CD4-positive, alpha-beta T cell treated with Interleukin-15 for 4 hours (primary cell): ENCODE measurements around the gene ATP9B.
"Not testable (repeated sequence)": the region's sequence is repeated elsewhere in the genome, so short reads cannot be mapped to it uniquely, and the experiment has no call there.

ENCODE experiments used
- DNase-seq: peaks from one replicate; pipeline ENCODE4 v3.0.0-alpha.2; 2020; ENCODE audit warnings: low spot score

Gene ATP9B

DNA sequence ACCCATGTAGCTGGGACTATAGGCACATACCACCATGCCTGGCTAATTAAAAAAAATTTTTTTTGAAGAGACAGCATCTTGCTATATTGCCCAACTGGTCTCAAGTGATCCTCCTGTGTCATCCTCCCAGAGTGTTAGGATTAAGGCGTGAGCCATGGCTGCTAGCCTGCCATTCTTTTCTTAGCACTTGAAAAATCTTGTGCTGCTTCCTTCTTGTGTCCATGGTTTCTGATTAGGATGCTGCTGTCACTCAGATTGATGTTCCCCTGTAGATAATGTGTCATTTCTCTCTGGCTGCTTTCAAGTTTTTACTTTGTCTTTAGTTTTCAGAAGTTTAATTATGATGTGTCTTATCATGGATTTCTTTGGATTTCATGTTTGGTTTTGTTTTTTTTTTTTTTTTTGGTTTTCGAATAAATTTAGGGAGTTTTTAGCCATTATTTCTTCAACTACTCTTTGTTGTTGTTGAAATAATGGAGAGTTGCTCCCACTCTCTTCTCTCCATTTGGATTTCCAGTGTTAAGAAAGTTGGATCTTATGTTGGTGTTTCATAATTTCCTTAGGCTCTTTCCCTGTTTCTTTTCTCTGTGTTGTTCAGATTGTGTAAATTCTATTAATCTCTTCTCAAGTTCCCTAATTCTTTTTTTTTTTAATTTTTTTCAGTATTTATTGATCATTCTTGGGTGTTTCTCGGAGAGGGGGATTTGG is 2.5 kb downstream of the ATP9B start:
- DNase-seq: no peak

DNA sequence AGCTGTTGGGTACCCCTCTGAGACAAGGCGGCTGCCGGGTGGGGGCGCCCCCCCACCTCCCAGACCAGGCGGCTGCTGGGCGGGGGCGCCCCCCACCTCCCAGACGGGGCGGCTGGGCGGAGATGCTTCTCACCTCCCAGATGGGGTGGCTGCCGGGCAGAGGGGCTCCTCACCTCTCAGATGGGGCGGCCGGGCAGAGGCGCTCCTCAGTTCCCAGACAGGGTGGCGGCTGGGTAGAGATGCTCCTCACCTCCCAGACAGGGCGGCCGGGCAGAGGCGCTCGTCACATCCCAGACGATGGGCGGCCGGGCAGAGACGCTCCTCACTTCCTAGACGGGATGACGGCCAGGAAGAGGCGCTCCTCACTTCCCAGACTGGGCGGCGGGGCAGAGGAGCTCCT is 3.5 kb downstream of the ATP9B start:
- DNase-seq: not testable (repeated sequence)

DNA sequence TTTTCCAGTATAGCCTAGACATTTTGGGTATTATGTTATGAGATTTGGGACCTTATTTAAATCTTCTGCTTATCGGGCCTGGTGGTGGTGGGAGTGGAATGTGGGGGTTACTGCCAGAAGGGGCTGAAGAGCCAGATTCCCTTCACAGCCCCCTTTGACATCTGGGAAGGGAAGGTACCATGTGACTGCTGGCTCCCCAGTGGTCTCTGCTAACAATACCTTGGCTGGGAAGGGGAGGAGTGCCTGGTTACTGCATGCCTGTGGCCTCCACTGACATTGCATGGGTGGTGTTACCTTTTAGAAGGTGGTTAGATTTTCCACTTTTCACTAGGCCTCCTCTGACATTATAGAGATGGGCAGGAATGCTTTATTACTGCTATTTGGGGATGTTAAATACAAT is 8.0 kb downstream of the ATP9B start:
- DNase-seq: no peak

DNA sequence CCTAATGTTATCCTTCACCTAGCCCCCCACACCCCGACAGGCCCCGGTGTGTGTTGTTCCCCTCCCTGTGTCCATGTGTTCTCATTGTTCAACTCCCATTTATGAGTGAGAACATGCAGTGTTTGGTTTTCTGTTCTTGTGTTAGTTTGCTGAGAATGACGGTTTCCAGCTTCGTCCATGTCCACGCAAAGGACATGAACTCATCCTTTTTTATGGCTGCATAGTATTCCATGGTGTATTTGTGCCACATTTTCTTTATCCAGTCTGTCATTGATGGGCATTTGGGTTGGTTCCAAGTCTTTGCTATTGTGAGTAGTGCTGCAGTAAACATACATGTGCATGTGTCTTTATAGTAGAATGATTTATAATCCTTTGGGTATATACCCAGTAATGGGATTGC is 9.6 kb downstream of the ATP9B start:
- DNase-seq: not testable (repeated sequence)

DNA sequence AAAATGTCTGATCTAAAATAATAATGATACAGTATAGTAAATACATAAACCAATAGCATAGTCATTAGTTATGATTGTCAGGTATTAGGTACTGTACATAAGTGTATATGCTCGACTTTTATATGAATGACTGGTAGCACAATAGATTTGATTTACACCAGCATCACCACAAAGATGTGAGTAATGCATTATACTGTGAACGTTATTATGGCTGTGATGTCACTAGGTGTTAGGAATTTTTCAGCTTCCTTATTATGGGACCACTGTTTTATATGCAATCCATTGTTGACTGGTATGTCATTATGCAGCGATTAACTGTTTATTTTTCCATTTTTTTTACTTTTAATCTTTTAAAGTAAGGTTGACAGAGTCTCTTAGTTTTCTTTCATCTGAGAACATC is 23.7 kb downstream of the ATP9B start:
- no peak for DNase-seq

DNA sequence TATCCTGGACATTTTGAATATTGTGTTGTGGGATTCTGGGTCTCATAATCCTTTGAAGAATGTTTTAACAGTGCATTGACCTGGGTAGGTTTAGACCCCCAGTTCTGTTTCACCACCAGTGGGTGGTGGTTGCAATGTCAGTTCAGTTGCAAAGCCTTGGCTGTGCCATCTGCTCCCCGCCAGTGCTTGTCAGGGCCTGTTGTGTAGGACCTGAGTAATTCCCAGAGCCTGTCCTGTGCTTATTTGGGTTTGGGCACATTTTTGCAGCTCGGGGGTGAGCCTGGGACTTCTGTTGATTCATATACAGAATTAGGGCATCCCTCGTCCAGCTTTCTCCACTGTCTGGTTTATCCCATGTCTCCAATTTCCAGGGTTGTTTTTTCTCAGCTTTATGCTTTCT is 24.8 kb downstream of the ATP9B start:
- no peak for DNase-seq

DNA sequence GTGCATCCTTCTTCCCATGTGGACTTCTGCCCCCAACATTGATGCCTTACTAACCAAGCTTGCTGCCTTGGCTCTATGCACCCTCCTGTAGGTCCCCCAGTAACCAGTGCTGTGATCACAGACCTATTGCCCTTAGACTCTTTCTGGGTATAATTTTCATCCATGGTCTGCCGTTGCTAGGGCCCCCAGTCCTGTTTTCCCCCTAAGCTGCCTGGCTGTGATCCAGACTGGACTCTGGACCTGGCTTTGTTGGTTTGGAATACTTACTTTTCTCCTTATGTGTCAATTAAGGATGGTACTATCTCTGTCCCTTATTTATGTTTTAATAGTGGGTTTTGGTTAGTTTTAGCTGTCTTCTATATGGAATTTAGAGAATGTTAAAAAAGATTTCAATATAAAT is 26.0 kb downstream of the ATP9B start:
- DNase-seq: no peak

DNA sequence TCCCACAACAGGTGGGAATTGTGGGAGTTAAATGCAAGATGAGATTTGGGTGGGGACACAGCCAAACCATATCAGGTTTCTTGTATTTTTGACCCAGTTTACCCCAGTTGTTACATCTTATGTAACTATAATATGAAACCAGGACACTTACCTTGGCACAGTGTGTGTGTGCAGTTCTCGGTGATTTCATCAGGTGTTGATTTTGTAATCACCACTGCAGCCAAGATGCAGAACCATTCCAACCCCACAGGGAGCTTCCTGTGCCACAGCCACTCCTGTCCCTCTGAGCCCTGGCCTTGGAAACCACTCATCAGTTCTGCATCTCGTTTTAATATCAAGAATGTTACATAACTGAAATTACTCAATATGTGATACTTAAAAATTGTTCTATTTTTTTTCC is 31.8 kb downstream of the ATP9B start:
- DNase-seq: no peak

DNA sequence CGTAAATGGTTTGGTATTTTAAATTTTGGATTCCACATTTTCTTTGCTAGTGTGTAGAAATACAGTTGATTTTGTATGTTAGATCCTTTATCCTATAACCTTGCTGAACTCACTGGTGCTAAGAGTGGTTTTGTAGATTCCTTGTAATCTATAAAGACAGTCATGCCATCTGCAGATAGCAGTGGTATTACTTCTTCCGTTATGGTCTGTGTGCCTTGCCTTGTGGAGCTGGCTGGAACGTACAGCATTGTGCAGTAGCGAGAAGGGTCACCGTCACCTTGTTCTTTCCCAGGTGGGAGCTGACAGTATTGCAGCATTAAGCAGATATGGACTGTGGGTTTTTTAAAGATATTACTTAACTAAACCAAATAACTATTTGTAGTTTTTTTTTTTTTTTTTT is 33.7 kb downstream of the ATP9B start:
- DNase-seq: no peak

DNA sequence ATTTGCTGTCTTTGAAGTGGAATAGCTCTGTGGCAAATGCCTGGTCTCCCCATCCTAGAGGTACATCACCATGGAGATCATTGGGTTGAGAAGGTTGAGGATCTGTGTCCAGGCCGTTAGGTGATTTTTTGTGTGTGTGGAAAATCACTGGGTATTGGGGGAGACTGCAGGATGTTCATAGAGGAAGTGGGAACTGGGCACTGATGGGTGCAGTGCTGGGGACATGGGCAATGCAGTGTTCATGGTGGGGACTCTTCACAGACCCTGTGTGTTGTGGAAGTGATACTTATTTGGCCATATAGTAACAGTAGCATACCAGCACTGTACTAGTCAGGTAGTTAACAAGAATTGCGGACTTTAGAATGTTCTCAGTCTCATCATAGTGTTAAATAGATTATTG is 34.9 kb downstream of the ATP9B start:
- no peak for DNase-seq

DNA sequence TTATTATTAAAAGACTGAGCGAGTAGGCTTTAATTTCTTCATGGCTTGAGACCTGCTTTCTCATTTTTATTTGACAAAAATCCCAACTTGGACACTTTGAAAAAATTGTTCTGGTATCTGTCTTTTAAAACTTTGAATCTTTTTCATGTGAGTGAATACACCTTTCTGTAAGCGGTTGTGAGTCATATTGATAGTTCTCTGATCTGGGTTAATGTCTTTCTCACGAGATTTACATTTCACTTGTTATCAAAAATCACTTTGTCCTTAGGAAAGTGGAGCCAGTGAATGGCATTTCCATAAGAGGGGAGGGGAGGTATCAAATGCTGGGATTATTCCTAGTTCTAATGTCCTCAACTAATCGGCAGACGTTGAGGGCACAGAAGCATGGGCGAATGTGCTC is 36.3 kb downstream of the ATP9B start:
- no peak for DNase-seq

DNA sequence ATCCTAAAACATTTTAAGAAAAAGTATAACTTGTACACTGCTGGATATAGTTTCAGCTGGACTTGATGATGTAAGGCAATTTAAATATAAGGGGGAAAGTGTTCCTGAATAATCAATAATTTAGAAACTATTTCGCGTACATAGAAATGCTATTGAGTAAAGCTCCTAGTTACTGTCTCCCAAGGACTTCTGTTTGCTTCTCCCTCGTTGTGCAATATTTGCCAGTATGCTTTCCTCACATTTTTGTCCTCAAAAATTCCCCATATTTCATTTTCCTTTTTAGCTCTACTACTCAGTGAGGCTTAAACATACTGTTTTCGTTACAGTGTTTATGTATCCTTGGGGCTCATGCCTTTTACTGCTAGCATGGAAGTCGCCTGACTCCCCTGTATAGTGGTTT is 36.9 kb downstream of the ATP9B start:
- no peak for DNase-seq

DNA sequence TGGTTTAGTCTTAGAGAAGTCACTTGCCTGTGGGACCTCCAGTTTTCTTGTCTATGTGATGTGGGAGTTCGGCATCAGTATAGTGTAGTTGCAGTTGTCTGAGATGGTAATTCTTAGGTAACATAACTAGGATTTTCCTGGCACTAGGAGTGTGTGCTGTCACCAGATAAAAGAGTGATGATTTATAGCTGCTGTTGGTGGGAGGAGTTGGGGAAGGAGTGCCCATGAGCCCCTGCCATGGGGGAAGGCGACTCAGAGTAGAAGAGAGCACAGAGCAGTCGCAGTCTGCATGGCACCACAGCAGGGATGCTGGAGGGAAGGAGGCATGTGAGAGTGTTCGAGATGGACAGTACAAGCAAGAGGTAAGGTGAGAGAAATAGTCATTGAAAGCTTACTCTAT is 38.7 kb downstream of the ATP9B start:
- no peak for DNase-seq

DNA sequence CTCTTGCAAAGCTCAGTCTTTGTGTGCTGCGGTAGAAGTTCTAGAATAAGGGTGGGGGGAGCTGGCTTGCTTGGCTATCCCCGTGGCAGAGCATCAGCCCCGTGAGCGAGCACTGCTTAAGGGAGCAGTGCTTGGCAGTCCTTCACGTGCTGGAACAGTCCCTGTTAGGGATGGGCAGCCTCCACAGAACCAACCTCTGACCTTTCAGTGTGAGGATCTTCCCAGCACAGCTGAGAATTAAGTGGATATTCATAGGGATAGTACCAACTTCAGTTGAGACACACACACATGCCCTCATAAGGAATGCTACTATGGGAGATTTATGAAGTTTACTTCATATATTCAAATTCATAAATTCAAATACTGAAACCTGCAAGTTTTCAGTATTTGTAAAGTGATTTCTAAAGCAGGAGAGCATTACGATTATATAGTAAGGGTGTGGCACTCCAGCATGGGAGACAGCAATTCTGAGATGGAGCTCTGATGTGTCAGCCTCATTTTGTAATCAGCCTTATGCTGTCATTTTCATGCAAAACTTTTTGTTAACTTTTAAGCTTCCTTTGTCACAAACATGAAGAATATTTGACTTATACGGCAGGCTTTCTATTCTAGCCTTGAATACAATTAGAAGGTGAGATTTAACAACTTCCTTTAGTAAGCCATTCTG is 39.5 kb downstream of the ATP9B start:
- DNase-seq: no peak

DNA sequence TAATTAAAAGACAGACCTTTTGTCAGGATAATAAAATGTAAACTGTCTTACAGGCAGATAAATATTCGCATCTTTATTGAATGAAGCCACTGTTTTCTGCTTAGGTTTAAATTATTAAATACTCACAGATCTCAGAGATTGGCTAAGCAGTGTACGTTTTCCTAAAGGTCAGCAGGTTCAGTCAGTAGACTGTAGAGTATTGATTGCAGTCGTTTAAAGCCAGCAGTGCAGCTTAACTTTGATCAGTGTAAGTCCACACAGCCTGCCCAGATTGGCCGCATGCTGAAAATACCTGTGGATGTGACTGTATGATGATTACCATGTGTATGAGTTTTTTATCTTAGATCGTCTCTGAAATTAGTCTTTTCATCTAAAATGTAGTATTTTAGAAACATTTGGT is 42.3 kb downstream of the ATP9B start:
- DNase-seq: no peak

DNA sequence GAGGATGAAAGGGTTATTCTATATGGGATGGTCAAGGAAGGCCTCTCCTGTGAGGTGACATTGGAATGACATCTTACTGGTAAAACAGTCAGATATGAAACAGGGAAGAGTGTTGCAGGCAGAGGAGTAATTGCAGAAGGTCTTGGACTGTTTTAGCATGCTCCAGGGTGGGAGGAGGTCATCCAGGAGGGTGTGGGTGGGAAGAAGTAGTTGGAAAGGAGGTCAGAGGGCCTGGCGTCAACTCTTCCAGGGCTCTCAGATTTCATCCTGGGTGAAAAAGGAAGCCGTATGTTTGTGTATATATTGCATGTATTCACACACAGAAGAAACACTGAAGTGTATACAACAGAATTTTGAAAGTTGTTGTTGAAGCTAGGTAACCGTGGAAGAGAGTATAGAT is 48.2 kb downstream of the ATP9B start:
- no peak for DNase-seq

DNA sequence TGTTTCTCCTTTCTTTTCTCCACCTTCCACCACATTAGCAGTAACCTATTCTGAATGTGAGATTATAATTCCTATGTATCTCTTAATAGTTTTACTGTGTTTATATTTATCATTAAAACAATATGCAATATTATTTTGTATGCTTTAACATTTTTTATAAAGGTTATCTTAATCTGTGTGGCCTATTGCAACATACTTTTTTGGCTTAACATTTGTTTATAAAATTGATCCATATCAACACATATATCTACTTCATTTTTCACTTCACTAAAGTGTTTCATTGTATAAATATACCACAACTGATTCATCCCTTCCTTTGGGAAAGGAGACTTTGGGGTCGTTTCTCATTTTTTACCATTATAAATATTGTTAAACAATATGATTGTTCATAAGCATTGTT is 48.6 kb downstream of the ATP9B start:
- no peak for DNase-seq

DNA sequence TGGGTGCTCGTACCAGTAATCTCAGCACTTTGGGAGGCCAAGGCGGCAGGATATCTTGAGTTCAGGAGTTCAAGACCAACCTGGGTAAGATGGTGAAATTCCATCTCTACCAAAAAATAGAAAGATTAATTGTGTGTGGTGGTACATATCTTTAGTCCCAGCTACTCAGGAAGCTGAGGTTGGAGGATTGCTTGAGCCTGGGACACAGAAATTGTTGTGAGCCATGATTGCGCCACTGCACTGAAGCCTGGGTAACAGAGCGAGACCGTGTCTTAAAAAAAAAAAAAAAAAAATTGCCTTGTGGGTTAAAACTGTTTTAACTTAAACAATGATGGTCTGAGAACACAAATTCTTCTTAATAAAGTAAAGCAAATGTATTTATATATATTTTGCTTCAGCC is 49.6 kb downstream of the ATP9B start:
- DNase-seq: no peak

DNA sequence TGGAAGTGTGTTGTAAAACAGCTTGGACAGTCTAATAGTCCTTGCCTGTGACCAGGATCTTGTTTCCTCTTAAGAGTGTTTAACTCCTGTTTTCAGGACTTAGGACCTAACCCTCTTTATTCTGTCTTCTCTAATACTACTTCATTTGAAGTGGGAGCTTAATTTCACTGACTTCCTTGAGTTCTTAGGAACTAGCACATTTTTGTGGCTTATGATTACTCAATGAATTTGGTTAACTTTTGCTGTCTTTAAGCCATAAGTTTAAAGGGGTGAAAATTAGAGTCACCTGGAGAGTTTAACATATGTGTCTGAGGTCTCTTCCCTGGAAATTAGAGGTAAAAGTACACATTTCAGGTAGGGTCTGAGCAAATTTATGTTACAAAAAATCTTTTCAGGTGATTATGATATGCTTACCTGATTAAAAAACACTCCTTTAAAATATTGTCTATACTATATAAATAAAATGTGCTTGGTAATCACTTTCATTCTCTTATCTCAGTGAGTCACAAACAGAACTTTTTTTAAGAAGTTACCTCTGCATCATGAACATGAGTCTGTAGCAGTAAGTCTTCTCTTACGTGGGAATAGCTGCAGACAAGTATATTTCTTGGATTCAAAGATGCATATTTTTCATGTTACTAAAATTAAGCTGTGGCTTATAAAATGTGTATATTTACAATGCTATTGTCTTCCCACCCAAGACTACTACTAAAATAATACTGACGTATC is 52.7 kb downstream of the ATP9B start:
- no peak for DNase-seq

DNA sequence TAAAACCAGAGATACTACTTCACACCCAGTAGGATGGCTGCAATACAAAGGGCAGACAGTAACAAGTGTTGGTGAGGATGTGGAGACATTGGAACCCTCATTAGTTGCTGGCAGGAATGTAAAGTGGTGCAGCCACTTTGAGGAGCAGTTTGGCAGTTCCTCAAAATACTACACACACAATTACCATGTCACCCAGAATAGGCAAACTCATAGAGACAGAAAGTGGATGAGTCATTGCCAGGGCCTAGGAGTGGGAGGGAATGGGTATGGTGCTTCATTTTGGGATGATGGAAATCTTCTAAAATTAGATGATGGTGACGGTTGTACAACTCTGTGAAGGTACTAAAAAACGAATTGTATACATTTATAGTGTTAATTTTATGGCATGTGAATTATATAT is 54.8 kb downstream of the ATP9B start:
- DNase-seq: no peak

DNA sequence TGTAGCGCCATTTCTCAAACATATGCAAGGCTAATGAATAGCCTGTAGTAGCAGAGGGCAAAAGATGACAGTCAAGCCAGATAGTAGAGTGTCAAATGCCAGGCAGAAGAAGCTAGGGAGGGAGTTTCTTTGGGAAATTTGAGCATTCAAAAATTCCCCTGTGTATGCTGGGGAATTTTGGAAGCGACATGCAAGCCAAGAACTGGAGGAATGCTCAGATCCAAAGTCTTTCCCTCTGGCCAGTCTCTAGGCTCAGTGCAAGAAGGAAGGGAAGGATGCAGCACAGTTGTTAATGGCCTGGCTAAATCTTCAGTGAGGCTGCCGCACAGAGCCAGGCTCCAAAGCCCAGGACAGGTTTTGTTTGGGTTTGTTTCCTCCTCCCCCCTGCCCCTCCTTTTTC is 59.9 kb downstream of the ATP9B start:
- no peak for DNase-seq

DNA sequence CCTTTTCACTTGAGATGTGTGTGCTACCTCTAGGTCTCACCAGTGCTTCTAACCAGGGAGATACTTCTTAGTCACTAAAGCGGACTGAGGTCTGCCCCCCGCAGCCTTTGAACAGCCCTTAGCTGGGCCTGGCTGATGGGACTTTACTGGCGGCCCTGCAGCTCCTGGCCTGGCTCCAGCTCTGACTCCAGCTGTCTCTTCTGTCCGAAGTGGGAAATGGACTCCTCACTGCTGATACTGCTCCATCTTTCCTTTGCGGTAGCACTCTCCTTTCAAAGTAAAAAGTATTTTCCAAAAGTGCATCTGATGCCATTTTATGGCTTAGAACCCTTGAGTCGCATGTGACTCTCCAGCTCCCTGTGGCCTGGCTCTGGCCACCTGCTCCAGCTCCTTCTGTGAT is 64.5 kb downstream of the ATP9B start:
- no peak for DNase-seq

DNA sequence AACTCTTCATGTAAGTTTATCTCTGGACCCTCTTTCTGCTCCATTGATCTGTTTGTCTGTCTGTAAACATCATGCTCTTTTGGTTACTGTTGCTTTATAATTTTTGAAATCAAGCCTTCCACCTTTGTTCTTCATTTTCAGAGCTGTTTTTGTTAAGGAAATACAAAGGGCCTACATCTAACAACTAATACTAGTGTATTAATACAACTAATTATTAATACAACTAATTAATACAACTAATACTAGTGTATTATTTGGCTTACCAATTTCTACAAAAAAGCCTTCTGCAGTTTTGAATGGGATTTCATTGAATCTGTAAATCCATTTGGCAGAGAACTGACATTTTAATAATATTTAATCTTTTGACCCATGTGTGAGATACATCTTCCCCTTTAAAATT is 66.7 kb downstream of the ATP9B start:
- no peak for DNase-seq

DNA sequence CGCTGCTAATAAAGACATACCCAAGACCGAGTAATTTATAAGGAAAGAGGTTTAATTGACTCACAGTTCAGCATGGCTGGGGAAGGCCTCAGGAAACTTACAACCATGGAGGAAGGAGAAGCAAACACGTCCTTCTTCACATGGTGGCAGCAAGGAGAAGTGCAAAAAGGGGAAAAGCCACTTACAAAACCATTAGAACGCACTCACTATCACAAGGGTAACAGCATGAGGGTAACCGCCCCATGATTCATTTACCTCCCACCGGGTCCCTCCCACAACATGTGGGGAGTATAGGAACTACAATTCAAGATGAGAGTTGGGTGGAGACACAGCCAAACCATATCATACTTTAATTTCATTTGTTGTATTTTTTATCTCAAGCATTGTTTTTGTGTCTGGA is 67.5 kb downstream of the ATP9B start:
- no peak for DNase-seq
